ENCODE data around the gene NXF1. TPM values are rescaled to one million over a fixed set of nuclear protein-coding genes. Genes with fewer than 3 reads are reported as not detected.
"Not testable (repeated sequence)": the region's sequence is repeated elsewhere in the genome, so short reads cannot be mapped to it uniquely, and the experiment has no call there.

The NXF1 gene
- total RNA-seq, 1 experiment from 2014 or later, result 33.1 TPM

- Histone ChIP-seq H3K9ac (ENCODE audit: low read length) (peak overlapping the region; percentile 85), H3K9me3 (ENCODE audit: low read length) (no peaks in the 10 kb centered on the region), H3K4me1 (ENCODE audit: insufficient read depth, low read length) (peaks cover 22% of the 10 kb centered on the region), H3F3A (ENCODE audit: low read length, unreplicated experiment) (no peaks in the 10 kb centered on the region), H4K20me1 (ENCODE audit: low read length) (0 out of 2 replicates have a peak, but pooled peaks cover 16% of the 10 kb centered on the region), H3K36me3 (ENCODE audit: low read depth, low read length) (peaks cover 39% of the 10 kb centered on the region), H3K4me3 (ENCODE audit: low read length) (peak overlapping the region; percentile 91), H3K79me2 (ENCODE audit: low read length) (peaks cover 48% of the 10 kb centered on the region), H3K27ac (ENCODE audit: low read length) (no peak overlapping the region), H3K27me3 (ENCODE audit: low read length) (no peaks in the 10 kb centered on the region), H2AFZ (ENCODE audit: low read length) (peak overlapping the region; percentile 72), H3K9me2 (replicated peaks; ENCODE audit: low read length) (no peaks in the 10 kb centered on the region), H3K4me2 (ENCODE audit: low read length) (peak overlapping the region; percentile 99)
- BruUV-seq (replicated peaks), result no TSS peak
- POLR2A ChIA-PET (ENCODE audit: unreplicated experiment), result interaction anchor here (0.9 to 1.5 kb wide), 2 partner anchors 10 to 43 kb away, joined by 3 to 18 read pairs; no protein-coding TSS in a partner anchor
- CTCF ChIA-PET, result interaction anchor here (0.6 to 0.8 kb wide), 2 partner anchors 44 to 50 kb away, joined by 3 read pairs; no protein-coding TSS in a partner anchor
- no peak for TF ChIP-seq EZH2phosphoT487 (IDR thresholded peaks at IDR 0.05; ENCODE audit: borderline replicate concordance, low read length)
- TF ChIP-seq EZH2 (IDR thresholded peaks at IDR 0.05; ENCODE audit: low read length, unreplicated experiment), result no peak
- TF ChIP-seq, protein P1, sequence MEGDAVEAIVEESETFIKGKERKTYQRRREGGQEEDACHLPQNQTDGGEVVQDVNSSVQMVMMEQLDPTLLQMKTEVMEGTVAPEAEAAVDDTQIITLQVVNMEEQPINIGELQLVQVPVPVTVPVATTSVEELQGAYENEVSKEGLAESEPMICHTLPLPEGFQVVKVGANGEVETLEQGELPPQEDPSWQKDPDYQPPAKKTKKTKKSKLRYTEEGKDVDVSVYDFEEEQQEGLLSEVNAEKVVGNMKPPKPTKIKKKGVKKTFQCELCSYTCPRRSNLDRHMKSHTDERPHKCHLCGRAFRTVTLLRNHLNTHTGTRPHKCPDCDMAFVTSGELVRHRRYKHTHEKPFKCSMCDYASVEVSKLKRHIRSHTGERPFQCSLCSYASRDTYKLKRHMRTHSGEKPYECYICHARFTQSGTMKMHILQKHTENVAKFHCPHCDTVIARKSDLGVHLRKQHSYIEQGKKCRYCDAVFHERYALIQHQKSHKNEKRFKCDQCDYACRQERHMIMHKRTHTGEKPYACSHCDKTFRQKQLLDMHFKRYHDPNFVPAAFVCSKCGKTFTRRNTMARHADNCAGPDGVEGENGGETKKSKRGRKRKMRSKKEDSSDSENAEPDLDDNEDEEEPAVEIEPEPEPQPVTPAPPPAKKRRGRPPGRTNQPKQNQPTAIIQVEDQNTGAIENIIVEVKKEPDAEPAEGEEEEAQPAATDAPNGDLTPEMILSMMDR (conservative IDR thresholded peaks at IDR 0.05; ENCODE audit: low read depth, low read length), result no peak
- intact Hi-C loops (cut with micrococcal nuclease), result loop anchor here (2.0 kb wide), 1 partner anchor 44 kb away; the partner anchor contains the start of gene TMEM179B
- DNase-seq (no peak), ATAC-seq (peak; percentile 0)
Observed at GRCh38 chr11:62830904-62831519, 25.8 kb upstream of the NXF1 start.

DNA sequence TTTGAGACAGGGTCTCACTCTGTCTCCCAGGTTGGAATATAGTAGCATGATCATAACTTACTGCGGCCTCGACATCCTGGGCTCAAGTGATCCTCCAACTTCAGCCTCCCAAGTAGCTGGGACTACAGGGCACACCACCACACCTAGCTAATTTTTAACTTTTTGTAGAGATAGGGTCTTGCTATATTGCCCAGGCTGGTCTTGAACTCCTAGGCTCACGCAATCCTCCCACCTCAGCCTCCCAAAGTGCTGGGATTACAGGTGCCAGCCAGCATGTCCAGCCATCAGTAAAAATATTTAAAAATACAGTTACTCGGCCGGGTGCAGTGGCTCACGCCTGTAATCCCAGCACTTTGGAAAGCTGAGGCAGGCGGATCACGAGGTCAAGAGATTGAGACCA lies 22.9 kb upstream of the NXF1 start:
- POLR2A ChIA-PET (ENCODE audit: unreplicated experiment); H3K9me2 ChIP-seq (replicated peaks; ENCODE audit: low read length); ATAC-seq; H3K9ac ChIP-seq (ENCODE audit: low read length); H2AFZ ChIP-seq (ENCODE audit: low read length); intact Hi-C loops (cut with micrococcal nuclease); H3K4me2 ChIP-seq (ENCODE audit: low read length); CTCF ChIA-PET; H3K27me3 ChIP-seq (ENCODE audit: low read length); H3K9me3 ChIP-seq (ENCODE audit: low read length); H3F3A ChIP-seq (ENCODE audit: low read length, unreplicated experiment); H3K27ac ChIP-seq (ENCODE audit: low read length); DNase-seq; BruUV-seq (replicated peaks); H3K4me3 ChIP-seq (ENCODE audit: low read length): not testable (repeated sequence)
- H3K79me2 ChIP-seq (ENCODE audit: low read length), result peaks cover 35% of the 10 kb centered on the region
- peaks cover 14% of the 10 kb centered on the region for H3K4me1 ChIP-seq (ENCODE audit: insufficient read depth, low read length)
- H3K36me3 ChIP-seq (ENCODE audit: low read depth, low read length), result peaks cover 37% of the 10 kb centered on the region
- H4K20me1 ChIP-seq (ENCODE audit: low read length), result 0 out of 2 replicates have a peak, but pooled peaks cover 16% of the 10 kb centered on the region

DNA sequence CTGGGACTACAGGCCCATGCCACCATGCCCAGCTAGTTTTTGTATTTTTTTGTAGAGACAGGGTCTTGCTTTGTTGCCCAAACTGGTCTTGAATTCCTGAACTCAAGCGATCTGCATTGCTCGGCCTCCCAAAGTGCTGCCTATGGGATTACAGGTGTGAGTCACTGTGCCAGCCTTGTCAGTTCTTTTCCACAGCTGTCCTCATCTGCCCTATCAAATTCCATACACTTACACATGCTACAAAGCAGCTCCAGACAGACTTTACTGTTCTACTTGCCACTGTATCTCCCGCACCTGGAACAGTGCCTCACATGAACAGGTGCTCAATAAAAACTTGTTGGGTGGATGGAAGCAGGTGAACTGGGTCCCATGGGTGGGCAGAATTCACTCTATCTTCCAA lies 18.4 kb upstream of the NXF1 start:
- H3K9ac ChIP-seq (ENCODE audit: low read length), result no peak overlapping the region
- no peak overlapping the region for H3K4me2 ChIP-seq (ENCODE audit: low read length)
- H3K79me2 ChIP-seq (ENCODE audit: low read length), result peaks cover 8% of the 10 kb centered on the region
- no TSS peak for BruUV-seq (replicated peaks)
- no peak overlapping the region for H2AFZ ChIP-seq (ENCODE audit: low read length)
- H3K27me3 ChIP-seq (ENCODE audit: low read length), result no peaks in the 10 kb centered on the region
- TF ChIP-seq, protein P1 (conservative IDR thresholded peaks at IDR 0.05; ENCODE audit: low read depth, low read length), result no peak
- TF ChIP-seq EZH2phosphoT487 (IDR thresholded peaks at IDR 0.05; ENCODE audit: borderline replicate concordance, low read length) (no peak), EZH2 (IDR thresholded peaks at IDR 0.05; ENCODE audit: low read length, unreplicated experiment) (no peak)
- intact Hi-C loops (cut with micrococcal nuclease), result no loop called here
- 0 out of 2 replicates have a peak, but pooled peaks cover 9% of the 10 kb centered on the region for H4K20me1 ChIP-seq (ENCODE audit: low read length)
- no peak overlapping the region for H3K27ac ChIP-seq (ENCODE audit: low read length)
- ChIA-PET POLR2A (ENCODE audit: unreplicated experiment) (interaction anchor here (0.5 kb wide), 1 partner anchor 97 kb away, joined by 3 read pairs; no protein-coding TSS in a partner anchor), CTCF (interaction anchor here (0.6 kb wide), 1 partner anchor 82 kb away, joined by 3 read pairs; no protein-coding TSS in a partner anchor)
- no peak for ATAC-seq
- no peaks in the 10 kb centered on the region for H3K4me1 ChIP-seq (ENCODE audit: insufficient read depth, low read length)
- no peaks in the 10 kb centered on the region for H3K9me3 ChIP-seq (ENCODE audit: low read length)
- no peak for DNase-seq
- no peaks in the 10 kb centered on the region for H3K9me2 ChIP-seq (replicated peaks; ENCODE audit: low read length)
- H3K4me3 ChIP-seq (ENCODE audit: low read length), result no peak overlapping the region
- no peaks in the 10 kb centered on the region for H3F3A ChIP-seq (ENCODE audit: low read length, unreplicated experiment)
- H3K36me3 ChIP-seq (ENCODE audit: low read depth, low read length), result peaks cover 55% of the 10 kb centered on the region
